ENCODE measurements around the gene ITGB5.

DNA sequence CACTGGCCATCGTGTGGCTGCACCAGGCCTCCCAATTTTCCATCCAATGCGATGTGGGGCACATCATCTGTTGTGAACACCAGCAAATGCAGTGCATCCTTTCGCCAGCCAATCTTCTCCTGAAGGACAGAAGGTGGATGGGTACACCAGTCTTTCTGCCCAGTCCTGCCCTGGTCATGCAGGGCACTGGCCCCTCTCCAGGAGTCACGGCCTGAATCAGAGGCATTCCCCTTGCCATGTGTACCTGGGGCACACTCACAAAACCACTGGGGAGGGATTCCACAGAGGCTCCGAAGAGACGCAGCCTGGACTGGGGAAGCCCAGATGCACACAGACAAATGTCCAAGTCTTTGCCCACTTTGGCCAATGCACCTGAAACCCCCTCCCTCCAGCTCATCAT lies 65.8 kb downstream of the ITGB5 start:
- TF ChIP-seq, protein P1, sequence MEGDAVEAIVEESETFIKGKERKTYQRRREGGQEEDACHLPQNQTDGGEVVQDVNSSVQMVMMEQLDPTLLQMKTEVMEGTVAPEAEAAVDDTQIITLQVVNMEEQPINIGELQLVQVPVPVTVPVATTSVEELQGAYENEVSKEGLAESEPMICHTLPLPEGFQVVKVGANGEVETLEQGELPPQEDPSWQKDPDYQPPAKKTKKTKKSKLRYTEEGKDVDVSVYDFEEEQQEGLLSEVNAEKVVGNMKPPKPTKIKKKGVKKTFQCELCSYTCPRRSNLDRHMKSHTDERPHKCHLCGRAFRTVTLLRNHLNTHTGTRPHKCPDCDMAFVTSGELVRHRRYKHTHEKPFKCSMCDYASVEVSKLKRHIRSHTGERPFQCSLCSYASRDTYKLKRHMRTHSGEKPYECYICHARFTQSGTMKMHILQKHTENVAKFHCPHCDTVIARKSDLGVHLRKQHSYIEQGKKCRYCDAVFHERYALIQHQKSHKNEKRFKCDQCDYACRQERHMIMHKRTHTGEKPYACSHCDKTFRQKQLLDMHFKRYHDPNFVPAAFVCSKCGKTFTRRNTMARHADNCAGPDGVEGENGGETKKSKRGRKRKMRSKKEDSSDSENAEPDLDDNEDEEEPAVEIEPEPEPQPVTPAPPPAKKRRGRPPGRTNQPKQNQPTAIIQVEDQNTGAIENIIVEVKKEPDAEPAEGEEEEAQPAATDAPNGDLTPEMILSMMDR (IDR thresholded peaks at IDR 0.05; ENCODE audit: low read depth, low read length): no peak
- TF ChIP-seq, protein P2, sequence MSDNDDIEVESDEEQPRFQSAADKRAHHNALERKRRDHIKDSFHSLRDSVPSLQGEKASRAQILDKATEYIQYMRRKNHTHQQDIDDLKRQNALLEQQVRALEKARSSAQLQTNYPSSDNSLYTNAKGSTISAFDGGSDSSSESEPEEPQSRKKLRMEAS (IDR thresholded peaks at IDR 0.05; ENCODE audit: low read depth, low read length): no peak
- TF ChIP-seq POLR2A (IDR thresholded peaks at IDR 0.05; ENCODE audit: extremely low read depth, insufficient read length): no peak
